ENCODE results near the gene DR1. TPM values are rescaled to one million over a fixed set of nuclear protein-coding genes. Genes with fewer than 3 reads are reported as not detected.

DR1 gene
- 34.5 and 40.2 TPM in 2 replicates for total RNA-seq

DNA sequence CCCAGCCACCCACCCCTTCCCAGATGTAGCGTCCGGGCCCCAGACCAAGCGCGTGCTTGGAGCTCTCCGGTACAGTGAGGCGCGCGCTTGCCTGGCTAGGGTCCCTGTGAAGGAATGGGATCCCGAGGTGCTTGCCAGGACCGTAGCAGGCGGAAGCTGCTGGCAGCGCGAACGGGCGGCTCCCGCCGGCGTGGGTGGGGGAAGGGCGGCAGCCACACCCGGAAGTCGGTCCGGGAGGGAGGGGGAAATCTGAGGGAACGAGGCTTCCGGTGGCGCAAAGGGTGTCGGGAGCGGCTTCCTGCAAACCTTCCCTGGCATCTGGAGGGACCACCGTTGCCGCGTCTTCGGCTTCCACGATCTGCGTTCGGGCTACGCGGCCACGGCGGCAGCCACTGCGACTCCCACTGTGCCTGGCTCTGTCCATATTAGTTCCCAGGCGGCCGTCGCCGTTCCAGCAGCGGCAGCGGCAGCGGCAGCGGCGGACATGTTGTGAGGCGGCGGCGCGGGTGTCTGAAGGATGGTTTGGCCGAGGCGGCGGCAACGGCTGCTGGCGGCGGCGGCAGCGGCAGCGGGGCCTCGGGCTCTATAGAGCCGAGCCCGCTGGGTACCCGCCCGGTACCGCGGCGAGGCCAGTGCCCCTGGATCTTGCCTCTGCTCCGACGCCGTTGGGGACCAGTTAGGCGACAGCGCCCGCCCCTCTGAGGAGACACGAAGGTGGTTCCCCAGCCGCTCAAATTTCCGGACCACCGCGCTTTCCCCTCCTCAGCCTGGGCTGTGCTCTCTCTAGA lies at the start of gene DR1:
DR1 (plus strand) TSS at position 275 of the 788 bp plus-strand sequence. CDS start 739 bp downstream, outside the sequence.

Other genes with a start within 250 kb of the DR1 start
- 59.0 and 64.8 TPM in 2 replicates for gene TMED5, start 165.5 kb upstream of the DR1 start, total RNA-seq
- 1.8 and 2.2 TPM in 2 replicates for gene CCDC18, start 165.2 kb upstream of the DR1 start, total RNA-seq
- 18.8 and 19.3 TPM in 2 replicates for gene FNBP1L, start 102.2 kb downstream of the DR1 start, total RNA-seq